Neutrophil (primary cell): ENCODE results near the gene SLC7A1.

Experiments
- H3K27ac ChIP-seq: fragments of 200-600 bp; sonication (generic); 2 replicates; pipeline ENCODE4 v1.5.1; 2016; ENCODE audit warnings: mild to moderate bottlenecking, moderate library complexity
- H3K27me3 ChIP-seq: fragments of 200-600 bp; sonication (generic); 2 replicates; pipeline ENCODE4 v1.6.0; 2016; ENCODE audit warnings: mild to moderate bottlenecking
- H3K36me3 ChIP-seq: fragments of 200-600 bp; sonication (generic); 2 replicates; pipeline ENCODE4 v1.5.1; 2017
- H3K4me1 ChIP-seq, 2 experiments: fragments of 200-600 bp in 1 of 2; sonication (generic) in 1 of 2; 1 replicate in 1 of 2; 2 replicates in 1 of 2; pipeline versions ENCODE4 v1.5.1 to v1.6.1; 2013 to 2016; ENCODE audit warnings: low read depth in 1 of 2, low read length in 1 of 2, mild to moderate bottlenecking in 1 of 2, moderate library complexity in 1 of 2; ENCODE audit not compliant: control insufficient read depth in 1 of 2, insufficient read depth in 1 of 2
- H3K4me3 ChIP-seq, 2 experiments: fragments of 200-600 bp in 1 of 2; sonication (generic) in 1 of 2; 1 replicate in 1 of 2; 2 replicates in 1 of 2; pipeline ENCODE4 v1.5.1; 2013 to 2016; ENCODE audit warnings: low read depth in 1 of 2, low read length in 1 of 2, mild to moderate bottlenecking in 1 of 2, moderate library complexity in 1 of 2
- H3K9me3 ChIP-seq: fragments of 200-600 bp; sonication (generic); 2 replicates; pipeline ENCODE4 v1.5.1; 2016
- TF ChIP-seq, protein P1 (sequence below): fragments of 200-600 bp; sonication (generic); IDR thresholded peaks from 2 replicates; pipeline ENCODE4 v1.5.1; 2016; ENCODE audit warnings: antibody characterized with exemption

Gene SLC7A1

DNA sequence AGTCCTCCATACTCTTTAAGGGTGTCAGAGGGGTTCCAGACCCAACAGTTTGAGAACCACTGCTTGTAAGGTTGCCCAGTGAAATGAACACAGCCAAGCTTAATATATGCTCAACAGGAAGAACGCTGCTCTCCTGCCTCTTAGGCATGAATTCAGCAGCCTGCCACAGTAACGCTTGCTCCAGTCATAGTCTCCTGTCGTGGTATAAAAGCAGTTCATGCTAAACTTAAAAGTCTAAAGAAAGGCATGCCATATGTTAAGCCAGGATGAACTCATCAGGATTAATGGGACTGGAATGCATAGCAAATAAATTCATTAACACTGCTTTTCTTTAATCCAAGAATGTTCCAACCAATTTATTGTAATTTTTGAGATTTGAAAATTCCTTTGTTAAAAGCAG is 38.7 kb downstream of the SLC7A1 start:
- Histone ChIP-seq H3K36me3 (no peaks in the 10 kb centered on the region), H3K9me3 (no peaks in the 10 kb centered on the region), H3K4me1 (no peaks in the 10 kb centered on the region), H3K4me3 (no peak overlapping the region), H3K27ac (no peak overlapping the region), H3K27me3 (no peaks in the 10 kb centered on the region)
- TF ChIP-seq, protein P1, sequence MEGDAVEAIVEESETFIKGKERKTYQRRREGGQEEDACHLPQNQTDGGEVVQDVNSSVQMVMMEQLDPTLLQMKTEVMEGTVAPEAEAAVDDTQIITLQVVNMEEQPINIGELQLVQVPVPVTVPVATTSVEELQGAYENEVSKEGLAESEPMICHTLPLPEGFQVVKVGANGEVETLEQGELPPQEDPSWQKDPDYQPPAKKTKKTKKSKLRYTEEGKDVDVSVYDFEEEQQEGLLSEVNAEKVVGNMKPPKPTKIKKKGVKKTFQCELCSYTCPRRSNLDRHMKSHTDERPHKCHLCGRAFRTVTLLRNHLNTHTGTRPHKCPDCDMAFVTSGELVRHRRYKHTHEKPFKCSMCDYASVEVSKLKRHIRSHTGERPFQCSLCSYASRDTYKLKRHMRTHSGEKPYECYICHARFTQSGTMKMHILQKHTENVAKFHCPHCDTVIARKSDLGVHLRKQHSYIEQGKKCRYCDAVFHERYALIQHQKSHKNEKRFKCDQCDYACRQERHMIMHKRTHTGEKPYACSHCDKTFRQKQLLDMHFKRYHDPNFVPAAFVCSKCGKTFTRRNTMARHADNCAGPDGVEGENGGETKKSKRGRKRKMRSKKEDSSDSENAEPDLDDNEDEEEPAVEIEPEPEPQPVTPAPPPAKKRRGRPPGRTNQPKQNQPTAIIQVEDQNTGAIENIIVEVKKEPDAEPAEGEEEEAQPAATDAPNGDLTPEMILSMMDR: no peak

DNA sequence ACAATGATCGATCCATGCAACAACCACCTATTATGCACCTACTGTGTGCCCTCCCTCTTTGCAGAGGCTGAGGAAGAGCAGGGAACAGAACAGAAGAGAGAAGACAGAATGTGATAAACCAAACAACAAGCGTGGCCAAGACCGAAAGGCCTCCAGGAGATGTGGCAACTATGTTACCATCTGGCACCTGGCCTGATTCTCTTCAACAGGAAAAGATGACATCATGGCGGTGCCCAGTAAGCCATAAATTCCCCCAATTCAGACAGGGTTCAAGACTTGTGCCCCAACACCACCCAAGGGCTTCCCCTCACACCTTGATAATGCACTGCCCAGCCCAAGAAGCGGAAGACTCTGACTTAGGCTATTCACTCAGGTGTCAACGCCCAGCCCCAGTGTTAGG is 44.3 kb downstream of the SLC7A1 start:
- Histone ChIP-seq H3K27me3 (no peaks in the 10 kb centered on the region), H3K36me3 (peaks cover 6% of the 10 kb centered on the region), H3K4me1 (no peaks in the 10 kb centered on the region), H3K4me3 (no peak overlapping the region), H3K9me3 (no peaks in the 10 kb centered on the region), H3K27ac (no peak overlapping the region)
- TF ChIP-seq, protein P1: no peak

DNA sequence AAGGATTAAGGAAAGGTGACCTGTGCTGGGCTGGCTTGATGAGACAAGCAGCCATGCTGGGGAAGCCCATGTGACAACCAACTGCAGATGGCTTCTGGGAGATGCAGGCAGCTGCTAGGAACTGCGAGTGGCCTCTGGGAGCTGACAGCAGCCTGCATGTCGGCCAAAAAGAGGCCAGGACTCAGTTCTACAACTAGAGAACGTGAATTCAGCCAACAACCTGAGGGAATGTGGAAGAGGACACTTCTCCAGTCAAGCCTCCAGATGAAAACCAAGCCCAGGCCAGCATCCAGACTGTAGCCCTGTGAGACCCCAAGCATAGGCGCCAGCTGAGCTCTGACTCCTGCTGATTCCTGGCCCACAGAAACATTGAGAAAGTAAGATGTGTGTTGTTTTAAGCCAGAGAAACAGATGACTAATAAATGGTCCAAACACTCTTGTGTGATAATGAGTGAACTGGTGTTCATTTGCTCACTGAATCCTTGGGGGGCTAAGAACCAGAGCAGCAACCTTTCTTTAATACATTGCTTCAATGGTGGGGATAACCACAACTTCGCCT is 45.0 kb downstream of the SLC7A1 start:
- Histone ChIP-seq H3K27me3 (no peaks in the 10 kb centered on the region), H3K9me3 (no peaks in the 10 kb centered on the region), H3K27ac (no peak overlapping the region), H3K4me3 (no peak overlapping the region), H3K36me3 (peaks cover 6% of the 10 kb centered on the region), H3K4me1 (no peaks in the 10 kb centered on the region)
- TF ChIP-seq, protein P1: no peak

DNA sequence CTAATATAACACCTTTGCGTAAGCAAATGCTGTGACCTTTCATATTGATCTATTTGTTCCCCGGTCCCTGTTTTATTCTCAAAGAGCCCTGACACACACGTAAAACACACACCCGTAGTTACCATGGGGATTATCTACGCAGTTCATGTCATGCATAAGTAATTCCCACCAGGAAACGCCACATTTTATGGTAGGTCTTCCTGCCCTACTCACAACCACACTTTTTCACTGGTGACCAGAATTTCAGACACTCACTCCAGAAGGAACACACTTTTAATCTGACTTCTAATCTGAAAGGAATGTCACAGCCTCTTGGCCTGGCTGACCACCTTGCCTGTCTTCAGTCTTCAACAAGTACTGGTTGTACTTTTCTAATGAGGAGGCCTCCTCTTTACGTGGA is 46.8 kb downstream of the SLC7A1 start:
- no peak overlapping the region for H3K27ac ChIP-seq
- H3K9me3 ChIP-seq: no peaks in the 10 kb centered on the region

DNA sequence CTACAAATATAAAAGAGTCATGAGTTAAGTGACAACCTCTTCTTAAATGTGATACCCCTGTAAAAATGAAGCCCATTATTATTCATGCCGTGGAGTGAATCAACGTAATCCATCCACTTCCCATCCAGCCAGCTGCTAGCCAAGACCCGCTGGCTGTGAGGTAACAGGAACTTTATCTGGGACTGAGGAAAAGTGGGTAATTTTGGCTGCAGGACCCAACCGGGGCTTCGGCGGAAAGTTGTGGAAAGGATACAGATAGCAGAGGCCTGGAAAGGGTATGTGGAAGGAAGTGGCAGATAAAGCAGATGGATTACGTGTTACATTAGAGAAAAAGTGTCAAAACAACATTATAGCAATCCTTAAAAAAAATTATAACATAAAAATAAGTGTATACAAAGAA is 48.3 kb downstream of the SLC7A1 start:
- TF ChIP-seq, protein P1: no peak
- H3K36me3 ChIP-seq: peaks cover 6% of the 10 kb centered on the region
- H3K27me3 ChIP-seq: no peaks in the 10 kb centered on the region
- no peaks in the 10 kb centered on the region for H3K9me3 ChIP-seq
- no peak overlapping the region for H3K4me3 ChIP-seq
- H3K4me1 ChIP-seq: no peaks in the 10 kb centered on the region
- no peak overlapping the region for H3K27ac ChIP-seq

More for the DNA sequence above, 46.8 kb downstream of the SLC7A1 start:
- Histone ChIP-seq H3K36me3 (peaks cover 6% of the 10 kb centered on the region), H3K27me3 (no peaks in the 10 kb centered on the region), H3K4me3 (no peak overlapping the region), H3K4me1 (no peaks in the 10 kb centered on the region)
- TF ChIP-seq, protein P1: no peak

DNA sequence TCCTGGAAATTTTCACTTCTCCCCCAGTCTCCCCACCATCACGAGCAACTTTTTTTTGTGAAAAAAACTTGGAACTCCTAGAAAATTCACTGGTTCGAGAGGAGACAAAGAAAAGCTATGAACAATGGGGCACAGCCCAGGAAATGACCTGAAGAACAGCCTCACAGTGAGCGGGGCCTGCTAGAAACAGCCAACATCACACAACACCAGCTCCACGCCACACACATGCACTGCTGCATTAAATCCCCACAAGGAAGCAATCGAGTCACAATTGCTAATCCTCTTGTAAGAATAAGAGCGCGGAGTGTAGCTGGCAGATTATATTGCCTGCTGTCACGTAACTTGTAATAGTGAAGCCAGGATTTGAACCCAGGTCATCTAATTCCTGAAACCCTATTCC is 48.8 kb downstream of the SLC7A1 start:
- Histone ChIP-seq H3K27me3 (no peaks in the 10 kb centered on the region), H3K36me3 (peaks cover 6% of the 10 kb centered on the region), H3K4me1 (no peaks in the 10 kb centered on the region), H3K27ac (no peak overlapping the region), H3K4me3 (no peak overlapping the region), H3K9me3 (no peaks in the 10 kb centered on the region)
- TF ChIP-seq, protein P1: no peak
